Esophagus muscularis mucosa (tissue), 4 donors: ENCODE results near the gene SLC25A30. TPM values are rescaled to one million over a fixed set of nuclear protein-coding genes. Genes with fewer than 3 reads are reported as not detected.

Experiments used
- DNase-seq: peaks from one replicate; pipeline ENCODE4 v3.0.0-alpha.2; 2017; ENCODE audit errors: extremely low spot score
- H3K27ac ChIP-seq, 4 donors: fragments of 200-600 bp; sonication (generic); replicated peaks in 1 of 4; 1 replicate in 3 of 4; 2 replicates in 1 of 4; pipeline ENCODE4 v1.5.1; 2016 to 2019; ENCODE audit warnings: mild to moderate bottlenecking in 1 of 4
- H3K27me3 ChIP-seq, 4 donors: fragments of 200-600 bp; sonication (generic); one replicate each; pipeline versions ENCODE4 v1.5.1 to v1.6.0; 2016 to 2019
- H3K36me3 ChIP-seq, 4 donors: fragments of 200-600 bp; sonication (generic); one replicate each; pipeline ENCODE4 v1.5.1; 2016 to 2019
- H3K4me1 ChIP-seq, 4 donors: fragments of 200-600 bp; sonication (generic); one replicate each; pipeline ENCODE4 v1.5.1; 2016 to 2019
- H3K4me3 ChIP-seq, 4 donors: fragments of 200-600 bp; sonication (generic); 1 replicate in 2 of 4; 2 replicates in 2 of 4; pipeline ENCODE4 v1.5.1; 2016 to 2019; ENCODE audit warnings: mild to moderate bottlenecking in 4 of 4, moderate library complexity in 1 of 4
- H3K9me3 ChIP-seq, 4 donors: fragments of 200-600 bp; sonication (generic); 1 replicate in 3 of 4; 2 replicates in 1 of 4; pipeline ENCODE4 v1.5.1; 2016 to 2019
- CTCF ChIP-seq, 3 experiments: fragments of 200-600 bp in 2 of 3; fragments of 450-650 bp in 1 of 3; sonication (generic) in 2 of 3; IDR thresholded peaks; one replicate each; pipeline ENCODE4 v1.5.1; 2017 to 2019; ENCODE audit warnings: antibody characterized with exemption in 3 of 3, mild to moderate bottlenecking in 2 of 3, moderate library complexity in 1 of 3
- EP300 ChIP-seq: sonication (generic); formaldehyde crosslinking; IDR thresholded peaks from one replicate; pipeline ENCODE4 v1.6.1; 2017; ENCODE audit warnings: antibody characterized with exemption
- POLR2A ChIP-seq: fragments of 450-650 bp; IDR thresholded peaks from one replicate; pipeline ENCODE4 v1.6.1; 2017; ENCODE audit warnings: antibody characterized with exemption, moderate library complexity, mild to moderate bottlenecking, low read depth
- POLR2AphosphoS5 ChIP-seq, 2 donors: sonication (generic); formaldehyde crosslinking; IDR thresholded peaks; one replicate each; pipeline ENCODE4 v1.6.1; 2017; ENCODE audit warnings: antibody characterized with exemption in 2 of 2
- WGBS: methylation state at CpG from one replicate; pipeline ENCODE4 v1.1.5; 2018; 5-methylcytosine and 5-hydroxymethylcytosine counted together
- intact Hi-C: fragments of 100-400 bp; cut with DNase I; formaldehyde crosslinking; loops from one replicate; pipeline ENCODE4 v1.15.1; 2023
- total RNA-seq, 4 donors: library from RNA; depleted of rRNA; stranded (reverse); fragments of >200 nt; gene quantifications; one replicate each; pipeline versions ENCODE4 v1.1.0 to v1.2.1, GENCODE V29; 2016

SLC25A30 gene
- total RNA-seq, 4 donors from 2014 or later, result 8.8 to 13.4 (median 10.3) TPM

GRCh38 chr13:45369116-45369515 lies 49.1 kb downstream of the SLC25A30 start:
- no peak overlapping the region for H3K4me3 ChIP-seq
- 95% methylated on average over 4 of the region's 4 CpGs for WGBS

GRCh38 chr13:45368571-45368970 lies 49.6 kb downstream of the SLC25A30 start:
- intact Hi-C loops, result no loop called here
- no peaks in the 10 kb centered on the region for H3K9me3 ChIP-seq
- no peak for DNase-seq
- H3K4me3 ChIP-seq, result no peak overlapping the region
- peaks cover 15 to 24% (median 17%) of the 10 kb centered on the region in 4 donors for H3K4me1 ChIP-seq
- peaks cover 0 to 25% (median 6%) of the 10 kb centered on the region in 4 donors for H3K36me3 ChIP-seq
- H3K27me3 ChIP-seq, result no peaks in the 10 kb centered on the region
- WGBS, result 28% methylated on average over 3 of the region's 3 CpGs
- H3K27ac ChIP-seq, result no peak overlapping the region
- no peak for TF ChIP-seq EP300
- no peak for TF ChIP-seq CTCF (IDR thresholded peaks at IDR 0.05)
- TF ChIP-seq POLR2A, result no peak
- TF ChIP-seq POLR2AphosphoS5 (IDR thresholded peaks at IDR 0.05), result no peak

More at GRCh38 chr13:45369116-45369515, 49.1 kb downstream of the SLC25A30 start:
- H3K4me1 ChIP-seq, result peaks cover 15 to 24% (median 17%) of the 10 kb centered on the region in 4 donors
- no peaks in the 10 kb centered on the region for H3K27me3 ChIP-seq
- DNase-seq, result no peak
- no peak overlapping the region for H3K27ac ChIP-seq
- peaks cover 0 to 25% (median 6%) of the 10 kb centered on the region in 4 donors for H3K36me3 ChIP-seq
- intact Hi-C loops, result no loop called here
- H3K9me3 ChIP-seq, result no peaks in the 10 kb centered on the region
- no peak for TF ChIP-seq POLR2A
- TF ChIP-seq CTCF (IDR thresholded peaks at IDR 0.05), result no peak
- no peak for TF ChIP-seq POLR2AphosphoS5 (IDR thresholded peaks at IDR 0.05)
- no peak for TF ChIP-seq EP300

- Histone ChIP-seq H3K4me3 (no peak overlapping the region), H3K9me3 (no peaks in the 10 kb centered on the region), H3K27ac (no peak overlapping the region), H3K4me1 (peaks cover 12 to 24% (median 17%) of the 10 kb centered on the region in 4 donors), H3K27me3 (no peaks in the 10 kb centered on the region), H3K36me3 (peaks cover 0 to 28% (median 6%) of the 10 kb centered on the region in 4 donors)
- WGBS, result 94% methylated on average over 3 of the region's 4 CpGs
- no peak for TF ChIP-seq EP300
- no peak for TF ChIP-seq POLR2A
- no peak for TF ChIP-seq CTCF (IDR thresholded peaks at IDR 0.05)
- TF ChIP-seq POLR2AphosphoS5 (IDR thresholded peaks at IDR 0.05), result no peak
- DNase-seq, result no peak
- intact Hi-C loops, result no loop called here
Observed at GRCh38 chr13:45368005-45368404, 50.2 kb downstream of the SLC25A30 start.

GRCh38 chr13:45367358-45367757 lies 50.8 kb downstream of the SLC25A30 start:
- 51% methylated on average over 2 of the region's 2 CpGs for WGBS

More at GRCh38 chr13:45367358-45367757, 50.8 kb downstream of the SLC25A30 start:
- H3K9me3 ChIP-seq, result no peaks in the 10 kb centered on the region
- H3K4me3 ChIP-seq, result no peak overlapping the region
- H3K4me1 ChIP-seq, result peaks cover 12 to 24% (median 17%) of the 10 kb centered on the region in 4 donors
- TF ChIP-seq EP300 (no peak), POLR2A (no peak), POLR2AphosphoS5 (IDR thresholded peaks at IDR 0.05) (no peak), CTCF (IDR thresholded peaks at IDR 0.05) (no peak)
- H3K27ac ChIP-seq, result no peak overlapping the region
- no peaks in the 10 kb centered on the region for H3K27me3 ChIP-seq
- peaks cover 0 to 34% (median 6%) of the 10 kb centered on the region in 4 donors for H3K36me3 ChIP-seq
- intact Hi-C loops, result no loop called here
- no peak for DNase-seq
